22Rv1 (cell line): Measurements from ENCODE around the gene PRSS53.
"Not testable (repeated sequence)": the region's sequence is repeated elsewhere in the genome, so short reads cannot be mapped to it uniquely, and the experiment has no call there.

ENCODE experiments used
- H3K27ac ChIP-seq: fragments of 450-650 bp; 2 replicates; pipeline ENCODE4 v1.5.1; 2017
- CTCF ChIP-seq: fragments of 450-650 bp; IDR thresholded peaks from 2 replicates; pipeline ENCODE4 v1.5.1; 2017; ENCODE audit warnings: mild to moderate bottlenecking
- ZFX ChIP-seq: fragments of 450-650 bp; IDR thresholded peaks from 2 replicates; pipeline ENCODE4 v1.6.1; 2017; ENCODE audit warnings: antibody characterized with exemption, borderline replicate concordance

The PRSS53 gene

DNA sequence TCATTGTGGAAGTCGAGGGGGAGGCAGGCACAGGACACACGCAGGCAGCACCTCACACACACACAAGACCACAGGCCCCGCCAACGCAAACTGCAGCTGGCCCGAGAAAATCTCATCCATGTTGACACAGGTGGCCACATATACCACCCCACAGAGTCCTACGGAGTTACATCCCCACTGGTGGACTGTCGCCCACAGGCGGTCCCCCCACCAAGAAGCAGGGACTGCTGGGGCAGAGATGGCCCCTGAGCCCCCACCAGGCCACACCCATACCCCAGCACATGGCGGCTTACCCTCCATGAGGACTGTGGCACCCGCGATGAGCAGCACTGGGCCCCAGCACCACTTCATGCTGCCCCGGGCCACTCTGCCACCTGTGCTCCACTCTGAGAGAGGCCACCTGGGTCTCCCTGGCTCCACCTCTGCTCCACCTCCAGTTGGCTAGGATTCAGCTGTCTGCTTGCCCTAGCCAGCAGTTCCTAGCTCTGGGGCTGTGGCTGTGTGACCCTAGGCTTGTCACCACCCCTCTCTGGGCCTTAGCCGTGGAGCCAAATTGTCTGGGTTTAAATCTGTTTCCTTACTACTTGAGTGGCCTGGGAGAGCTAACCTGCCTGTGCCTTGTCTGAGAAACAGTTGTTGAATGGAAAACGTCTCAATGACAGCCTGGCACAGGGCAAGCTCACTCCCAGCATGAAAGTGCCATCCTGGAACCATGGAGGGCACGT is at the start of gene PRSS53:
TSS of gene PRSS53 (minus strand) at position 485 of the 725 bp plus-strand sequence. CDS start at position 351, 134 bp downstream.
- TF ChIP-seq ZFX (no peak), CTCF (no peak)
- H3K27ac ChIP-seq: no peak within 1 kb of the TSS

GRCh38 chr16:31136822-31137499 is 48.2 kb upstream of the PRSS53 start:
- not testable (repeated sequence) for H3K27ac ChIP-seq

GRCh38 chr16:31136287-31136662 is 47.5 kb upstream of the PRSS53 start:
- peak overlapping the region; percentile 42; the same call in 1 of the 2 replicates for H3K27ac ChIP-seq
- TF ChIP-seq ZFX: no peak
- no peak for TF ChIP-seq CTCF

- no peak for TF ChIP-seq CTCF
- TF ChIP-seq ZFX: no peak
- peak within 1 kb of the TSS; percentile 42 for H3K27ac ChIP-seq
Measured at GRCh38 chr16:31135535-31136286, 47.0 kb upstream of the PRSS53 start, which contains the start of gene PRSS8. PRSS8 (minus strand) TSS chr16:31135727; CDS start chr16:31135498, 229 bp downstream.

DNA sequence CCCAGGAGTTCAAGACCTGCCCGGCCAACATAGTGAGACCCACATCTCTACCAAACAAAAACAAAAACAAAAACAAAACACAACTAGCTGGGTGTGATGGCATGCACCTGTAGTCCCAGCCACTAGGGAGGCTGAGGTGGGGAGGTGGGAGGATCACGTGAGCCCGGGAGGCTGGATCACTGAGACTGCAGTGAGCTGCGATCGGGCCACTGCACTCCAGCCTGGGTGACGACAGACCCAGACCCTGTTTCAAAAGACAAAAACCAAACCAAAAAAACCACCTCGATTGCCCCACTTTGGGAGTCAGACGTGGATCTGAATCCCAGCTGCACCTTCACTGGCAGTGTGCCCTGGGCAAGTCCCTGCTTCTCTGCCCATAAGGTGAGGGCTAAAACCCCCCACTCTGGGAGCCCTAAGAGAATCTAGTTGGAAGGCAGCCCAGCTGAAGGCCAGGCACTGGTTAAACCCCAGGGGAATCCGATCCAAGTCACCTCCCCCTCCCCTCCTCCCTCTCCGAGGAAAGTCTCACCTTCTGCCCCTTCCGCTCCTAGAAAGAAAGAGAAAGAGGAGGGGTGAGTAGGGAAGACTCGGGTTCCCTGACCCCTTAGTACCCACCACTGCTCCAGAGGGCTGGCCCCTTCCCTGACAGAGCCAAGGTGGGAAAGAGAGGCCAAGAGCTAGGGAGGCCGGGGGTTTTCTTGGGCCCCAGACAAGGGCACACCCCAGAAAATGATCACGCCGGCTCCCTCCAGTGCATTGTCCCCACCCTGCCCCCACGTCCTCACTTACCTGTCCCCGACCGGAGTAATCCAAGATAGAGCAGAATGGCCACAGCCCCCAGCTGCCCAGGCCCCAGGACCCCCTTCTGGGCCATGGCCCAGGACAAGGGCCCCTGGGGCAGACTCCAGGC is 46.1 kb upstream of the PRSS53 start:
- no peak for TF ChIP-seq ZFX
- TF ChIP-seq CTCF: no peak

GRCh38 chr16:31134091-31134571 is 45.4 kb upstream of the PRSS53 start:
- H3K27ac ChIP-seq: no peak overlapping the region; the same call in 1 of the 2 replicates
- TF ChIP-seq ZFX (no peak), CTCF (no peak)

More for the DNA sequence above, 46.1 kb upstream of the PRSS53 start:
- H3K27ac ChIP-seq: peak overlapping the region; percentile 42
